PC-9 (cell line): ENCODE results near the gene PPRC1. TPM values are rescaled to one million over a fixed set of nuclear protein-coding genes. Genes with fewer than 3 reads are reported as not detected.
A peak's percentile ranks its signal among the peaks of the same experiment; 100 is the strongest.

Experiments used
- BruUV-seq: library from RNA; stranded (reverse); fragments of 400-500 nt; replicated peaks from 2 replicates; lab custom pipeline; 2021; lab: Mats Ljungman, UMichigan
- CTCF ChIA-PET: fragments of 300-600 bp; sonication (Branson Sonifier 250); formaldehyde crosslinking; loops from one replicate; lab custom pipeline; 2022; ENCODE audit warnings: antibody characterized with exemption; lab: Charles Lee
- POLR2A ChIA-PET: fragments of 300-600 bp; sonication (Branson Sonifier 250); formaldehyde crosslinking; loops from one replicate; lab custom pipeline; 2022; ENCODE audit warnings: antibody characterized with exemption; ENCODE audit not compliant: unreplicated experiment; lab: Charles Lee
- DNase-seq, 2 experiments: peaks; one replicate each; pipeline versions ENCODE4 v3.0.0 to v3.0.0-alpha.2; 2015 to 2022; ENCODE audit warnings: mixed read lengths in 1 of 2
- H2AFZ ChIP-seq: fragments of 200-600 bp; sonication (generic); 2 replicates; pipeline ENCODE4 v1.8.1; 2017; ENCODE audit warnings: antibody characterized with exemption
- H3F3A ChIP-seq: fragments of 200-600 bp; sonication (generic); 2 replicates; pipeline ENCODE4 v1.8.1; 2017; ENCODE audit warnings: antibody characterized with exemption, mild to moderate bottlenecking, low read depth; ENCODE audit not compliant: insufficient read depth
- H3K27ac ChIP-seq: fragments of 200-600 bp; sonication (generic); 2 replicates; pipeline ENCODE4 v1.6.1; 2016; ENCODE audit warnings: mixed run types
- H3K27me3 ChIP-seq: fragments of 200-600 bp; sonication (generic); 2 replicates; pipeline ENCODE4 v1.6.1; 2016; ENCODE audit warnings: low read depth, mixed run types; ENCODE audit not compliant: insufficient read depth
- H3K36me3 ChIP-seq: fragments of 200-600 bp; sonication (generic); 2 replicates; pipeline ENCODE4 v1.6.1; 2016; ENCODE audit warnings: low read depth, mixed run types
- H3K4me1 ChIP-seq: fragments of 200-600 bp; sonication (generic); replicated peaks from 2 replicates; pipeline ENCODE4 v1.6.1; 2016; ENCODE audit warnings: mixed run types; ENCODE audit not compliant: insufficient read depth
- H3K4me2 ChIP-seq: fragments of 200-600 bp; sonication (generic); 2 replicates; pipeline ENCODE4 v1.6.1; 2017; ENCODE audit warnings: mixed run types
- H3K4me3 ChIP-seq: fragments of 200-600 bp; sonication (generic); 2 replicates; pipeline ENCODE4 v1.6.1; 2016; ENCODE audit warnings: mixed run types
- H3K79me2 ChIP-seq: fragments of 200-600 bp; sonication (generic); 2 replicates; pipeline ENCODE4 v1.6.1; 2017; ENCODE audit warnings: low read depth, mixed run types
- H3K9me2 ChIP-seq: fragments of 200-600 bp; sonication (generic); 2 replicates; pipeline ENCODE4 v1.8.1; 2017; ENCODE audit warnings: mild to moderate bottlenecking; ENCODE audit not compliant: insufficient read depth
- H3K9me3 ChIP-seq: fragments of 200-600 bp; sonication (generic); 2 replicates; pipeline ENCODE4 v1.8.1; 2016; ENCODE audit warnings: low read depth; ENCODE audit not compliant: insufficient read depth
- H4K20me1 ChIP-seq: fragments of 200-600 bp; sonication (generic); 2 replicates; pipeline ENCODE4 v1.8.1; 2017; ENCODE audit not compliant: insufficient read depth
- CTCF ChIP-seq: fragments of 200-600 bp; sonication (generic); conservative IDR thresholded peaks from 2 replicates; pipeline ENCODE4 v1.6.1; 2017; ENCODE audit warnings: mixed run types, antibody characterized with exemption, mild to moderate bottlenecking, moderate library complexity
- EZH2 ChIP-seq: fragments of 200-600 bp; sonication (generic); IDR thresholded peaks from 2 replicates; pipeline ENCODE4 v1.8.0; 2017; ENCODE audit warnings: antibody characterized with exemption, low read depth
- intact Hi-C: fragments of 100-400 bp; cut with micrococcal nuclease; formaldehyde crosslinking; loops from one replicate; pipeline ENCODE4 v1.10.0; 2022; ENCODE audit not compliant: unreplicated experiment
- total RNA-seq: library from RNA; stranded (reverse); gene quantifications from 2 replicates; pipeline ENCODE4 v1.2.3, GENCODE V29; 2021

Gene PPRC1
- total RNA-seq, 1 experiment from 2014 or later = 22.9 TPM

- Histone ChIP-seq H3K79me2 (peaks cover 47% of the 10 kb centered on the region), H3K4me3 (peak within 1 kb of the TSS; percentile 76), H3K36me3 (peaks cover 6% of the 10 kb centered on the region), H3K9me3 (no peaks in the 10 kb centered on the region), H3F3A (peaks cover 44% of the 10 kb centered on the region), H3K9me2 (no peaks in the 10 kb centered on the region), H3K27me3 (no peaks in the 10 kb centered on the region), H2AFZ (0 out of 2 replicates have a peak within 1 kb of the TSS, but pooled peaks have one; percentile 15), H3K4me2 (peak within 1 kb of the TSS; percentile 98), H3K4me1 (peaks cover 32% of the 10 kb centered on the region), H3K27ac (peak within 1 kb of the TSS; percentile 98), H4K20me1 (peaks cover 25% of the 10 kb centered on the region)
- peak; percentile 92 to 95 for DNase-seq
- CTCF ChIA-PET = no interaction called here
- no TSS peak for BruUV-seq
- POLR2A ChIA-PET = interaction anchor here (0.5 to 0.7 kb wide), 3 partner anchors 49 to 348 kb away, joined by 3 to 4 read pairs (median 3); no protein-coding TSS in a partner anchor
- TF ChIP-seq EZH2 = no peak
- TF ChIP-seq CTCF = no peak
- intact Hi-C loops = loop anchor here (1.0 to 10.0 kb wide), 3 partner anchors 20 to 353 kb away; partner anchors contain the start of genes ACTR1A and SUFU
Measured at GRCh38 chr10:102151774-102152544, 19.1 kb downstream of the PPRC1 start, which contains the start of gene NOLC1. TSS of gene NOLC1 (plus strand) at chr10:102152389. CDS start at chr10:102152411, 22 bp downstream.

- DNase-seq = no peak
- Histone ChIP-seq H4K20me1 (peaks cover 30% of the 10 kb centered on the region), H3F3A (peaks cover 46% of the 10 kb centered on the region), H2AFZ (0 out of 2 replicates have a peak overlapping the region, but pooled peaks have one; percentile 15), H3K27ac (peak overlapping the region; percentile 98), H3K27me3 (no peaks in the 10 kb centered on the region), H3K9me2 (no peaks in the 10 kb centered on the region), H3K4me1 (peaks cover 32% of the 10 kb centered on the region), H3K79me2 (peaks cover 53% of the 10 kb centered on the region), H3K36me3 (peaks cover 10% of the 10 kb centered on the region), H3K4me2 (peak overlapping the region; percentile 98), H3K9me3 (no peaks in the 10 kb centered on the region), H3K4me3 (peak overlapping the region; percentile 76)
- intact Hi-C loops = loop anchor here (1.0 to 10.0 kb wide), 3 partner anchors 20 to 352 kb away; partner anchors contain the start of genes ACTR1A and SUFU
- CTCF ChIA-PET = no interaction called here
- TF ChIP-seq CTCF = no peak
- TF ChIP-seq EZH2 = no peak
- BruUV-seq = no TSS peak
- POLR2A ChIA-PET = no interaction called here
Measured at GRCh38 chr10:102152545-102152890, 19.7 kb downstream of the PPRC1 start.

- peaks cover 10% of the 10 kb centered on the region for H3K36me3 ChIP-seq
- H3K4me1 ChIP-seq = peaks cover 32% of the 10 kb centered on the region
- peak overlapping the region; percentile 76 for H3K4me3 ChIP-seq
- BruUV-seq = no TSS peak
- POLR2A ChIA-PET = no interaction called here
- H3K4me2 ChIP-seq = peak overlapping the region; percentile 98
- no peaks in the 10 kb centered on the region for H3K9me2 ChIP-seq
- H3K27me3 ChIP-seq = no peaks in the 10 kb centered on the region
- peaks cover 54% of the 10 kb centered on the region for H3K79me2 ChIP-seq
- intact Hi-C loops = loop anchor here (2.0 to 10.0 kb wide), 2 partner anchors 38 to 352 kb away; partner anchors contain the start of genes ACTR1A and SUFU
- H3K9me3 ChIP-seq = no peaks in the 10 kb centered on the region
- DNase-seq = no peak
- CTCF ChIA-PET = no interaction called here
- no peak overlapping the region for H2AFZ ChIP-seq
- H3K27ac ChIP-seq = peak overlapping the region; percentile 98
- H3F3A ChIP-seq = peaks cover 50% of the 10 kb centered on the region
- TF ChIP-seq CTCF (no peak), EZH2 (no peak)
- peaks cover 31% of the 10 kb centered on the region for H4K20me1 ChIP-seq
Measured at GRCh38 chr10:102153093-102153620, 20.3 kb downstream of the PPRC1 start.
